GM13977 (cell line): ENCODE data around the gene NUP214.

Experiments
- DNase-seq: peaks from one replicate; pipeline ENCODE4 v3.0.0; 2012; ENCODE audit warnings: low spot score
- CTCF ChIP-seq: IDR thresholded peaks from 2 replicates; pipeline ENCODE4 v1.5.1; 2012; ENCODE audit warnings: mild to moderate bottlenecking, control low read depth; ENCODE audit not compliant: insufficient read depth; ENCODE audit errors: extremely low read depth, missing control alignments
- in situ Hi-C: fragments of 300-500 bp; cut with MboI; formaldehyde crosslinking; loops from one replicate; pipeline ENCODE4 v1.12.0; 2022; ENCODE audit warnings: low sequenced_read_pairs, low pct_unique_long_range_greater_than_20kb, mixed read lengths, inconsistent platforms; ENCODE audit not compliant: unreplicated experiment

The NUP214 gene

GRCh38 chr9:131167936-131168335 is 42.5 kb downstream of the NUP214 start:
- no peak for TF ChIP-seq CTCF
- in situ Hi-C loops: no loop called here
- no peak for DNase-seq

- no peak for TF ChIP-seq CTCF
- in situ Hi-C loops: loop anchor here (10.0 kb wide), 1 partner anchor 165 kb away; no protein-coding TSS in a partner anchor
- DNase-seq: no peak
Measured at GRCh38 chr9:131169563-131170240, 44.3 kb downstream of the NUP214 start.

GRCh38 chr9:131173995-131174394 is 48.6 kb downstream of the NUP214 start:
- in situ Hi-C loops: loop anchor here (10.0 kb wide), 1 partner anchor 161 kb away; no protein-coding TSS in a partner anchor
- TF ChIP-seq CTCF: no peak

GRCh38 chr9:131174681-131175239 is 49.4 kb downstream of the NUP214 start:
- no peak for TF ChIP-seq CTCF
- in situ Hi-C loops: loop anchor here (10.0 kb wide), 1 partner anchor 160 kb away; no protein-coding TSS in a partner anchor
- no peak for DNase-seq

More at GRCh38 chr9:131173995-131174394, 48.6 kb downstream of the NUP214 start:
- no peak for DNase-seq

- no peak for TF ChIP-seq CTCF
- in situ Hi-C loops: loop anchor here (10.0 kb wide), 1 partner anchor 157 kb away; no protein-coding TSS in a partner anchor
- DNase-seq: no peak
Measured at GRCh38 chr9:131177898-131178297, 52.5 kb downstream of the NUP214 start.

GRCh38 chr9:131178382-131178781 is 53.0 kb downstream of the NUP214 start:
- DNase-seq: peak; percentile 76
- in situ Hi-C loops: loop anchor here (10.0 kb wide), 1 partner anchor 156 kb away; no protein-coding TSS in a partner anchor
- peak; percentile 97 for TF ChIP-seq CTCF
